K562 (cell line): ENCODE results near the gene UQCRHL. TPM values are rescaled to one million over a fixed set of nuclear protein-coding genes. Genes with fewer than 3 reads are reported as not detected.

Source experiments
- ATAC-seq: fragments of 200-7000 bp; cut with Tn5 transposase; 3 replicates; pipeline ENCODE4 v1.9.1; 2020; ENCODE audit warnings: moderate library complexity
- BruUV-seq: library from RNA; stranded (reverse); fragments of 400-500 nt; replicated peaks from 2 replicates; lab custom pipeline; 2021; lab: Mats Ljungman, UMichigan
- CTCF ChIA-PET: fragments of 300-600 bp; formaldehyde crosslinking; extraction: SDS; loops from one replicate; lab custom pipeline; 2021; ENCODE audit warnings: low intra/inter-chr PET ratio; lab: Yijun Ruan, JAX
- POLR2A ChIA-PET: fragments of 300-600, 350-650 bp; sonication (Branson Sonifier 250); formaldehyde crosslinking; extraction: SDS; loops from one replicate; lab custom pipeline; 2021; ENCODE audit warnings: antibody characterized with exemption, inconsistent platforms; lab: Yijun Ruan, JAX
- DNase-seq, 4 experiments: peaks; one replicate each; pipeline versions ENCODE4 v3.0.0 to v3.0.0-alpha.2; 2011 to 2018; ENCODE audit warnings: low spot score in 3 of 4, mixed read lengths in 3 of 4; ENCODE audit errors: extremely low read depth in 1 of 4
- FAIRE-seq: peaks from 2 replicates; lab custom pipeline; 2011; peaks lifted over from hg19 to GRCh38; lab: Jason Lieb, UNC
- H2AFZ ChIP-seq: 2 replicates; pipeline ENCODE4 v1.6.0; 2011; ENCODE audit warnings: low read depth, low read length, control low read depth, inconsistent platforms
- H3K27ac ChIP-seq: fragments of 200-600 bp; 3 replicates; pipeline ENCODE4 v1.8.0; 2011; ENCODE audit warnings: low read depth, mild to moderate bottlenecking, control low read depth, inconsistent platforms, low read length, moderate library complexity, mixed read lengths; ENCODE audit errors: extremely low read depth
- H3K27me3 ChIP-seq, 2 experiments: fragments of 300-600 bp in 1 of 2; 2 replicates in 1 of 2; 3 replicates in 1 of 2; pipeline versions ENCODE4 v1.6.0 to v1.8.0; 2011; ENCODE audit warnings: inconsistent platforms in 2 of 2, low read length in 2 of 2, mild to moderate bottlenecking in 1 of 2, mixed read lengths in 1 of 2, moderate library complexity in 1 of 2; ENCODE audit not compliant: control insufficient read depth in 2 of 2, insufficient read depth in 2 of 2
- H3K36me3 ChIP-seq: fragments of 300-600 bp; 3 replicates; pipeline ENCODE4 v1.8.0; 2011; ENCODE audit warnings: mild to moderate bottlenecking, low read length, inconsistent platforms; ENCODE audit not compliant: control insufficient read depth, insufficient read depth
- H3K4me1 ChIP-seq, 2 experiments: fragments of 200-600 bp in 1 of 2; replicated peaks in 1 of 2; 2 replicates in 1 of 2; 3 replicates in 1 of 2; pipeline versions ENCODE4 v1.5.1 to v1.8.0; 2011; ENCODE audit warnings: inconsistent platforms in 2 of 2, low read length in 2 of 2, mild to moderate bottlenecking in 1 of 2, mixed read lengths in 1 of 2, moderate library complexity in 1 of 2; ENCODE audit not compliant: control insufficient read depth in 2 of 2, insufficient read depth in 2 of 2
- H3K4me2 ChIP-seq: 2 replicates; pipeline ENCODE4 v1.6.1; 2011; ENCODE audit warnings: low read length, control low read depth, inconsistent platforms, mixed read lengths; ENCODE audit not compliant: insufficient read depth
- H3K4me3 ChIP-seq: fragments of 200-600 bp; sonication (generic), shearing (Covaris generic); 2 replicates; pipeline ENCODE4 v1.5.1; 2016; ENCODE audit warnings: control low read depth, inconsistent platforms
- H3K79me2 ChIP-seq: fragments of 200-600 bp; 3 replicates; pipeline ENCODE4 v1.8.0; 2011; ENCODE audit warnings: low read length, inconsistent platforms; ENCODE audit not compliant: control insufficient read depth, insufficient read depth
- H3K9ac ChIP-seq, 2 experiments: 2 replicates each; pipeline versions ENCODE4 v1.6.0 to v1.6.1; 2011; ENCODE audit warnings: low read depth in 2 of 2, low read length in 2 of 2, control low read depth in 1 of 2, inconsistent platforms in 1 of 2, mild to moderate bottlenecking in 1 of 2, mixed read lengths in 1 of 2; ENCODE audit not compliant: insufficient read depth in 1 of 2
- H3K9me1 ChIP-seq: one replicate; pipeline ENCODE4 v1.6.0; 2011; ENCODE audit warnings: inconsistent platforms, mild to moderate bottlenecking, low read length, moderate library complexity; ENCODE audit not compliant: control insufficient read depth, insufficient read depth
- H3K9me3 ChIP-seq: replicated peaks from 2 replicates; pipeline ENCODE4 v1.5.1; 2011; ENCODE audit warnings: low read depth, low read length, inconsistent platforms; ENCODE audit not compliant: control insufficient read depth, insufficient read depth
- H4K20me1 ChIP-seq: replicated peaks from 2 replicates; pipeline ENCODE4 v1.6.1; 2011; ENCODE audit warnings: low read length, inconsistent platforms, mixed read lengths; ENCODE audit not compliant: control insufficient read depth, insufficient read depth
- ZFP1 ChIP-seq: fragments of 450-650 bp; formaldehyde crosslinking; IDR thresholded peaks from 2 replicates; pipeline ENCODE4 v1.4.0; 2020; ENCODE audit warnings: mild to moderate bottlenecking, mixed read lengths
- WGBS: fragments of 100-300 bp; shearing (Covaris generic); methylation state at CpG from one replicate; pipeline ENCODE4 v1.1.6; 2016; ENCODE audit warnings: low coverage, mixed read lengths; ENCODE audit not compliant: insufficient coverage; ENCODE audit errors: missing lambda C conversion rate; 5-methylcytosine and 5-hydroxymethylcytosine counted together
- in situ Hi-C: fragments of 300-500 bp; cut with MboI; formaldehyde crosslinking; loops from 4 replicates; pipeline ENCODE4 v1.15.0; 2018; ENCODE audit warnings: inconsistent platforms, mixed read lengths
- intact Hi-C: fragments of 100-400 bp; cut with micrococcal nuclease; formaldehyde crosslinking; loops from 2 replicates; pipeline ENCODE4 v1.14.2; 2022
- polyA plus RNA-seq, 8 experiments: library from polyadenylated mRNA; depleted of rRNA in 4 of 8; stranded (reverse) in 5 of 8; unstranded in 3 of 8; fragments of >200 nt; fragmentation: Nextera tagmentation in 2 of 8; fragmentation: Illumina TruSeq in 1 of 8; extraction: Ambion mirVana in 2 of 8; extraction: Trizol in 1 of 8; gene quantifications; 2 replicates each; pipeline versions ENCODE4 v1.2.1 to v1.2.3, GENCODE V29; 2011 to 2014; ENCODE audit warnings: inconsistent platforms in 1 of 8, missing spikeins in 1 of 8
- total RNA-seq, 7 experiments: library from RNA; depleted of rRNA in 6 of 7; stranded (reverse); fragments of >200 nt in 6 of 7; fragmentation: Illumina TruSeq in 2 of 7; extraction: Trizol in 2 of 7; gene quantifications; 2 replicates each; pipeline versions ENCODE4 v1.2.1 to v1.2.3, GENCODE V29; 2011 to 2021; ENCODE audit warnings: low replicate concordance in 1 of 7
- TF ChIP-seq, protein P1 (sequence below): fragments of 250-450 bp; sonication (Bioruptor Pico); IDR thresholded peaks from 2 replicates; pipeline ENCODE4 v1.5.0; 2021; ENCODE audit warnings: mild to moderate bottlenecking, moderate library complexity
- TF ChIP-seq, protein P2 (sequence below): sonication (generic); formaldehyde crosslinking; IDR thresholded peaks from 2 replicates; pipeline ENCODE4 v1.8.0; 2022; ENCODE audit warnings: missing genetic modification reagents, mild to moderate bottlenecking, moderate library complexity, borderline replicate concordance
- TF ChIP-seq, protein P3 (sequence below): sonication (generic); formaldehyde crosslinking; IDR thresholded peaks from 2 replicates; pipeline ENCODE4 v1.4.0; 2020; ENCODE audit warnings: mild to moderate bottlenecking, missing genetic modification reagents

UQCRHL gene
- total and polyA plus RNA-seq, 9 of the 15 experiments (the other 6 are each of a cell fraction or from before 2014, with no cell fraction given): 5.1 to 41.3 (median 21.8) TPM

DNA sequence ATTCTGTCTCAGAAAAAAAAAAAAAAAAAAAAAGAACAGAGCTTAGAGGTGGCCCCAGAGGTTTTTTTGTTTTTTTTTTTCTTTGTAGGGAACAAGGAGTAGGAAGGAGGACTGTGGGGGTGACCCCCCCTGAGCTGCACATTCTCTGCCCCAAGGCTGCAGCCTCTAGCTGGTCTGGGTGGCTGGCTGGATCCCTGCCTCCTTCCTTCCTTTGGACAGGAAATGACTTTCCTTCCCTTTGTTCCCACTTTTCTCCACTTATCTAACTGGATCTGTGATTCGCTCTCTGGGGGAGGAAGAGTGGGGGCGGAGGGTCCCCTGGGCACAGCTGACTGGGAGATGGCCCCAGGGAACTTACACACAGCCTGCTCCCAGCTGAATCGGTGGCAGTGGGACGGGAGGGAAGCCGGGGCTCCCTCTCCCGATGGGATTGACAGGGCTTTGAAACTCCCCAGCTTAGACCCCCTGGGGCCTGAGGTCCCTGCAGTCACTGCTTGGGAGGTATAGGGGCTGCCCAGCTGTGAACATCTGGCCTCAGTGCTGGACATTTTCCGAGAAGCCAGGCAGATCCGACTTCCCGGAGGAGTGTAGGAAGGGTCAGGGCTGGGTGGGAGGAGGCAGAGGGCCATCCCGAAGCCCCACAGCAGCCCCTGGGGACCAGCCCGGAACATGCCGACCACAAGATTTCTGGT lies 46.8 kb downstream of the UQCRHL start:
- H3K27ac ChIP-seq: no peak overlapping the region
- no peaks in the 10 kb centered on the region for H3K79me2 ChIP-seq
- no peak for FAIRE-seq
- ChIA-PET POLR2A (interaction anchor here (0.6 to 1.6 kb wide), 3 partner anchors 14 to 555 kb away, joined by 3 to 5 read pairs (median 5); no protein-coding TSS in a partner anchor), CTCF (no interaction called here)
- BruUV-seq: no TSS peak
- H3K4me1 ChIP-seq: peaks cover 15 to 52% of the 10 kb centered on the region in 2 experiments; a peak in 4 of 5 replicates
- H3K9ac ChIP-seq: peak overlapping the region in 1 of 2 experiments; percentile 18; a peak in 1 of 4 replicates
- intact Hi-C loops: no loop called here
- no peaks in the 10 kb centered on the region for H3K9me3 ChIP-seq
- 2% methylated on average over 12 of the region's 12 CpGs for WGBS
- no peak overlapping the region for H3K4me2 ChIP-seq
- no peak for ATAC-seq
- in situ Hi-C loops: no loop called here
- H4K20me1 ChIP-seq: peaks cover 12% of the 10 kb centered on the region
- no peaks in the 10 kb centered on the region for H3K9me1 ChIP-seq
- DNase-seq: peak in 1 of 4 experiments; percentile 38
- no peaks in the 10 kb centered on the region for H3K36me3 ChIP-seq
- H3K27me3 ChIP-seq: peaks cover 28 to 75% of the 10 kb centered on the region in 2 experiments; a peak in 4 of 5 replicates
- no peak overlapping the region for H3K4me3 ChIP-seq
- no peak overlapping the region for H2AFZ ChIP-seq
- TF ChIP-seq, protein P1, sequence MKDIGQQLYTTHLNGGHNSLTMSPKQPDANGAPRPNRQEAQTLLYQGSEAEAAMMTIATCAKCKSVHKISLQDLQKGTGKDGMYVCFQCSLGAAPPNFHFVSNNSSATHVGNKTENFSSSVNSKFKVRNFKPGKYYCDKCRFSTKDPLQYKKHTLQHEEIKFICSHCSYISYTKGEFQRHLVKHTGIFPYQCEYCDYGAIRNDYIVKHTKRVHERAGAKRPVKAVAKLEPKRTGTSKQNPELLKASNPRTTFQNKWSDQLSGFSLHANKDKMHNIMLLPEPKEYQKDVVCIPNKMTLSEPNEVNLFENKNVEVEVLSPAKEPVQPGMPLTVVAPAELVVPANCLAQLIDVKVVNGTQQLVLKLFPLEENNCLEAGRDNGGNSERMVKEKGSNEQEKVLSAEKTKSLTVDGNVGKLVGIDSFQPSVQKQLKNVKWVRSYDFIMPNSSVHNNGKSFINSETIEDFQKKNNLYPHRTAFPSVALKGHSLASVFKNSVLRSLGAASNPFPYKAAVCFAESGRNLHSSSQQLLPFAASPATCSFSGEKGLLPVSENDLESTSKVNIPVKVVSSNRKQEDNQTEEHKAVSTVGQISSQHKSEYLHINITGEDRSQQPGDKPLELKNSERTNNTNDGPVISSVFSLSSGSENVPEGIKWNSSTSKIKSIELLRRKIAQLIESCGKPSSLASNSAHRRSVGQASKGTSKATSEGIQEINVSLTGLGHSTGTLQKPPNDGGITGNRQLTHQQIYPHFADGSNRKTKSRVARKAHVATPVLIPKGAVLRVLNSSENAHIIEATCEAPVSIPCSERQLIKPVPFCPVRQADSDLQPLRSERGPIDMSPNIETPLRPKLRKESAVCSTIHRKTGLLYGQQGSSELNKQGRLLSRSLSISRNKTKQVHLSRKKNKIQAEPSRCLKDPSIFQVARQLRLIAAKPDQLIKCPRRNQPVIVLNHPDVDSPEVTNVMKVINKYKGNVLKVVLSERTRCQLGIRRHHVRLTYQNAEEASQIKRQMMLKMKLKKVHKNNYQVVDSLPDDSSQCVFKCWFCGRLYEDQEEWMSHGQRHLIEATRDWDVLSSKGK (CRISPR knock-in tag): no peak
- TF ChIP-seq, protein P2, sequence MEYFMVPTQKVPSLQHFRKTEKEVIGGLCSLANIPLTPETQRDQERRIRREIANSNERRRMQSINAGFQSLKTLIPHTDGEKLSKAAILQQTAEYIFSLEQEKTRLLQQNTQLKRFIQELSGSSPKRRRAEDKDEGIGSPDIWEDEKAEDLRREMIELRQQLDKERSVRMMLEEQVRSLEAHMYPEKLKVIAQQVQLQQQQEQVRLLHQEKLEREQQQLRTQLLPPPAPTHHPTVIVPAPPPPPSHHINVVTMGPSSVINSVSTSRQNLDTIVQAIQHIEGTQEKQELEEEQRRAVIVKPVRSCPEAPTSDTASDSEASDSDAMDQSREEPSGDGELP: peak; percentile 31; the same call in 1 of the 2 replicates
- TF ChIP-seq, protein P3, sequence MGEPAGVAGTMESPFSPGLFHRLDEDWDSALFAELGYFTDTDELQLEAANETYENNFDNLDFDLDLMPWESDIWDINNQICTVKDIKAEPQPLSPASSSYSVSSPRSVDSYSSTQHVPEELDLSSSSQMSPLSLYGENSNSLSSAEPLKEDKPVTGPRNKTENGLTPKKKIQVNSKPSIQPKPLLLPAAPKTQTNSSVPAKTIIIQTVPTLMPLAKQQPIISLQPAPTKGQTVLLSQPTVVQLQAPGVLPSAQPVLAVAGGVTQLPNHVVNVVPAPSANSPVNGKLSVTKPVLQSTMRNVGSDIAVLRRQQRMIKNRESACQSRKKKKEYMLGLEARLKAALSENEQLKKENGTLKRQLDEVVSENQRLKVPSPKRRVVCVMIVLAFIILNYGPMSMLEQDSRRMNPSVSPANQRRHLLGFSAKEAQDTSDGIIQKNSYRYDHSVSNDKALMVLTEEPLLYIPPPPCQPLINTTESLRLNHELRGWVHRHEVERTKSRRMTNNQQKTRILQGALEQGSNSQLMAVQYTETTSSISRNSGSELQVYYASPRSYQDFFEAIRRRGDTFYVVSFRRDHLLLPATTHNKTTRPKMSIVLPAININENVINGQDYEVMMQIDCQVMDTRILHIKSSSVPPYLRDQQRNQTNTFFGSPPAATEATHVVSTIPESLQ: no peak
- TF ChIP-seq ZFP1: no peak
